CD4-positive, alpha-beta T cell treated with Interleukin-17A for 1 hour (primary cell): ENCODE data around the gene FCGR3B.
A peak's percentile ranks its signal among the peaks of the same experiment; 100 is the strongest.
"Not testable (repeated sequence)": the region's sequence is repeated elsewhere in the genome, so short reads cannot be mapped to it uniquely, and the experiment has no call there.

Experiments
- DNase-seq: peaks from one replicate; pipeline ENCODE4 v3.0.0-alpha.2; 2020

The FCGR3B gene

GRCh38 chr1:161638251-161638993 lies 7.4 kb upstream of the FCGR3B start:
- not testable (repeated sequence) for DNase-seq

DNA sequence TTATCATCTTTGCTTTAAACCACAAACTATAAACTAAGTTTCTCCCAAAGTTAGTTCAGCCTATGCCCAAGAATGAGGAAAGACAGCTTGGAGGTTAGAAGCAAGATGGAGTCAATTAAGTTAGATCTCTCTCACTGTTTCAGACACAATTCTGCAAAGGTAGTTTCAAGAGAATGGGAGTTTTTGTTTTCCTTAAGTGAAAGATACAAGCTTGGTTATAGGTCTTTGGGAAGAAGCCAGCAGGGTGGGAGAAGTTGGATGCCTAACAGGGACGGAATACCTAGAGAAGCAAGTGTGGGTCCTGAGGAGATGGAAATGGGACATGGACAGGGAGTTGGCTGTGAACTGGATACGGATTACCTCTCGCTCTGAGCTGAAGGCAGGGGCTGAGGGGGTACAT lies 6.0 kb upstream of the FCGR3B start:
- not testable (repeated sequence) for DNase-seq

- DNase-seq: peak; percentile 53
These were observed 5.3 kb upstream of the FCGR3B start for GRCh38 chr1:161636189-161636782.

DNA sequence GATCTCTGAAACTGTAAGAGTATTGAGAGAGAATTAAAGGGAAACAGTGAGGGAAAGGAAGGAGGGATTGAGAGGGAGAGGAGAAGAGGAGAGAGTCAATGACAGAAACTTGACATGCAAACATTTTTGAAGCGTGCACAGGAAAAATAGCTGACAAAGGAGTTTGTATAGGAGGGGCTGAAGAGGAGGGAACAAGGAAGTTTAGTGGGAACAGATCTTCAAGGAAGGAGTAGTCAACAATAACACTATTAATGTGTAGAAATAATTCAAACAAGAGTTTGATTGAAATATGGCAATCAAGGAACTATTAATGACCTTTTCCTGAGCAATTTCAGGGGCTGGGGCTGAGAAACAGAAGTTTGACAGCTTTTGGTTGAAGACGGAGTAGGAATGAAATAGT lies 4.0 kb upstream of the FCGR3B start:
- DNase-seq: not testable (repeated sequence)

DNA sequence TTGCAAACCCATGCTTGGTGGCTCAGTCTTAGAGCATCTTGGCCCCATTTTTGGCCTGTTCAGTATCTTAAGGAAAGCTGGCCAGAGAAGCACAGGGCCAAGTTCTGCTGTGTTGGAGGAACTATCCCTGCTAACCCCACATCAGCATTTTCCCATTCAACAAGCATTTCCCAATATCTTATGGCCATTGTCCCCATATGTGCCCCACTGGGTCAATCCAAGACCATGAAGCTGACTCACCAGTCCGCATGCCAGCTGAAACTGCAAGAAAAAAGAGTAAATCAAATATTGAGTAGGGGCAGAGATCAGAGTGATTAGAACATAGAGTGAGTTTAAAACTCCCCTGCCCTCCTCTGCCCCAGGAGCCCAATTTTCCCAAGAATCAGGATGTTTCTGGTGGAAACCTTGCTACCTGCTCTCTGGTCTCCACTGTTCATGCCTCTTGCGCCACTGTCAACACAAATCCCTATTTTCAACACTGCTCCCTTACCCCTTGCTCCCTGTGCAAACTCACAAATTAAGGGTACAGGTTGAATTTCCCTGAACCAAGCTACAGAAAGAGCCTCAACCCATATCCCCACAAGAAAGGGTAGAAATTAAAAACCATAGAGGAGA lies 741 bp downstream of the FCGR3B start:
- DNase-seq: not testable (repeated sequence)

DNA sequence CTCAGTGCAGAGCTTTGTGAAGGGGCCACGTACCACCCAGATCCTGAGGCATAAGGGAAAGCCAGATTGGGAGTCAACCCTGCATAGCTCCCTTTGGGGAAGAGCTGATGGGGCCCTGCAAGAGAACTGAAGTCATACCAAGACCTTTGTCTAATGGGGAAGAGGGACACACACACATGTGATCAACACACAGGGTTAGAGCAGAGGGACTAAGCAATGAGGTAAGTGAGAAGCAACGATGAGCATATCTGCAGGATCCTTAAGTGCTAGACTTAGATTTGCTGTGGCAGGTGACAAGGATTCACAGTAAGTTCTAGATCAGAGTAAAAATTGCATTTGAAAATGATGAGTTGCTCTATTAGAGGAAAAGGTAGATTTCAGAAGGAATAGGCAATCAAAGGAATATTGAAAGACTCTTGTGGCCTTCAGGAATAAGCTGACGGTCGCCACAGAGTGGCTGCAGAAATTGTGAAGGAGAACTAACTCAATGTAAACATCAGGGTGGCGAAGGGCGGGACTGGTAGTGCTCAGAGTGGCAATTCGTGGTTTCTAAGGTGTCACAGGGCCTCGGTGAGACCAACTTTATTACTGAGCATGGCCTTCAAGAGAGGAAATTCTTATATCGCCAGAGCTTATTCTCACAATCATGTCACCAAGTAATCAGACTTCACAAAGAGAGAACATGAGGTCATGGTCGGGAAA lies 4.4 kb downstream of the FCGR3B start:
- peak; percentile 54 for DNase-seq

DNA sequence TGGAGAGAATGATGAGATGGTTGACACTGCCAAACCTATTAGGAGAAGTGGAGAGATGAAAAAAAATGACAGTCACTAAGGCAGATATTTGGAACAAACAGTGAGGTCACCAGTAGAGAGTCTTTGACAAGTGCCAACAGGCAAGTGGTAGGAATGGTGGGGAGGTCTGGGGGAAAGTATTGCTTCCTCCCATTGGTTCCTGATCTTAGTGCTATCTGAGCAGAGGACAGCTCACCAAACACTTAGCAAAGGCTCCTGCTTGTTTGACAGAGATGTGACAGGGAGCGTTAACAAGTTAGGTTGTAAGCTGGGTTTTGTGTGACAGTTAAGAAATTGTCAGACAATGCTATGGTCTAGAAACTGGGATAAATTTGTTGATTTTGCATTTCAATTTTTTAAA lies 6.4 kb downstream of the FCGR3B start:
- DNase-seq: peak; percentile 28

- DNase-seq: peak; percentile 53
These were observed 7.5 kb downstream of the FCGR3B start for GRCh38 chr1:161623401-161624051.

GRCh38 chr1:161622054-161622453 lies 8.9 kb downstream of the FCGR3B start:
- peak; percentile 40 for DNase-seq

DNA sequence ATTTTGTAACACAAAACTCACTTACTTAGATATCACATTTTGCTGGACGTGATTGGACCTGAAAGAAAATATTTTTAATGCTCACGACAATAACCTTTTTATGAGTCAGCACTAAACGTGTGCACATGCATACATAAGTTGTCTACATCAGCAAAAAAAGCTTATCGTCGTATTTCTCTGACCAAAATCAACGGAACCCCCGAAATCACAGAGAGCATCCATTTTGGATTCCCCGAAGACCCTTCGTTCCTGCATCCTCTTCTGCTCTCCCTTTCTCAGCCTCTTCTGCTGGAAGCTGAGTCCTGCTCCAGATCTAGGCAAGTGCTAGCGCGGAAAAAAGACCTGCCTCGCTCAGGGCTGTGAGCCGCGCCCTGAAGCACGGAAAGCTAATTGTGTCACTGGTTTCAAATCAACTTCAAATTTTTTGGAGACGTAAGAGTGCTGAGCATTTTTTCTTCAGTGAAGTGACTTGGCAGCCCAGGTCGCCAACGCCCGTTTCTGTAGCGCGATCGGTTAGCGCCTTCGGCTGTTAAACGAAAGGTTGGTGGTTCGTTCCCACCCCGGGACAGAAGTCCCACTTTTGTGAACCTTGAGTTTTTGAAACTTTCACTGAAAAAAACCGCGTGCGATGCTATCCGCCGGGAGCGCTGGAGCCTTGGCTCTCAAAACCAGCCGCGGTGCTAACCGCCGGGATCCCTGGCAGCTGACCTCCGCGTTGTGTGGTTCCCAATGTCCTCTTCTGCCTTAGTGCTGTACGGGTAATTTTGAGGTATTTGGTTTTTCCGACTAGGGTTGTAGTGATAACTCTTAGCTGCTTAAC lies 9.6 kb downstream of the FCGR3B start:
- DNase-seq: peak; percentile 90

DNA sequence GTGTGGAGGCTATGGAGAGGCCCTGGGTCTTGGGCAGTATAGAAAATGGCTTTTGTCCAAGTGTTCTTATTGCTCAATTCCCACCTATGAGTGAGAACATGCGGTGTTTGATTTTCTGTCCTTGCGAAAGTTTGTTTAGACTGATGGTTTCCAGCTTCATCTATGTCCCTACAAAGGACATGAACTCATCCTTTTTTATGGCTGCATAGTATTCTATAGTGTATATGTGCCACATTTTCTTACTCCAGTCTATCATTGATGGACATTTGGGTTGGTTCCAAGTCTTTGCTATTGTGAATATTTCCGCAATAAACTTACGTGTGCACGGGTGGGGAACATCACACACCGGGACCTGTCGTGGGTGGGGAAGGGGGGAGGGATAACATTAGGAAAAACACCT lies 10.6 kb downstream of the FCGR3B start:
- not testable (repeated sequence) for DNase-seq

DNA sequence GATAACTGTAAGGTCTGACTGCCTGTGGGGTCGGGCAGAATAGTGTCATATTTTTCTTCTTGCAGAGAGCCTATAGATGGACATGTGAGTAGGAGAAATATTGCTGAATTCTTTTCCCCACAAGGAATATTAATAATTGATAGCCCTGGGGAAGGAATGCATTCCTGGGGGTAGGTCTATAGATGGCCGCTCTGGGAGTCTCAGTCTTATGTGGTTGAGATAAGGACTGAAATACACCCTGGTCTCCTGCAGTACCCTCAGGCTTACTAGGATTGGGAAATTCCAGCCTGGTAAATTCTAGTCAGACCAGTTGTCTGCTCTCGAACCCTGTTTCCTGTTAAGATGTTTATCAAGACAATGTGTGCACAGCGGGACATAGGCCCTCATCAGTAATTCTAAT lies 12.5 kb downstream of the FCGR3B start:
- DNase-seq: not testable (repeated sequence)

- DNase-seq: not testable (repeated sequence)
These were observed 14.6 kb downstream of the FCGR3B start for GRCh38 chr1:161616417-161616816.

- DNase-seq: not testable (repeated sequence)
These were observed 17.8 kb downstream of the FCGR3B start for GRCh38 chr1:161613142-161613514.

- peak; percentile 94 for DNase-seq
These were observed 18.4 kb downstream of the FCGR3B start for GRCh38 chr1:161612322-161613141.

DNA sequence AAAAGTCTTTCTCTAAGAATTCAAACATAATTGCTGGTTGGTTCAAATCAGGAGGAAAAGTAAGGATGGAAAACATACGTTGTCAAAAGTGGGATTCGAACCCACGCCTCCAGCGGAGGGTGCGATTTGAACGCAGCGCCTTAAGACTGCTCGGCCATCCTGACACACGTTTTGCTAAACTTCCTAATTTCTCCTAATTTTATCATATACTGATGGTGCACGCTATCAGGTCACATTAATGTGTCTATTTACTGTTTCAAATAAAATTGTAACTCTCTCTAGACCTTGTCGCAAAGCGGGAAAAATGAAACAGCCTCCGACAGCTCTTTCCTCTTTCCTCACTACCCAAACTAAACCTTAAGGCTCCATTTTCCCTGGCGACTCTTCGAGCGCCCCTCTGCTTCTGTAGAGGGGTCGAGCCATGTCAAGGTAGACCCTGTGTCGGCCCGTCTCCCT lies 19.1 kb downstream of the FCGR3B start:
- peak; percentile 51 for DNase-seq

DNA sequence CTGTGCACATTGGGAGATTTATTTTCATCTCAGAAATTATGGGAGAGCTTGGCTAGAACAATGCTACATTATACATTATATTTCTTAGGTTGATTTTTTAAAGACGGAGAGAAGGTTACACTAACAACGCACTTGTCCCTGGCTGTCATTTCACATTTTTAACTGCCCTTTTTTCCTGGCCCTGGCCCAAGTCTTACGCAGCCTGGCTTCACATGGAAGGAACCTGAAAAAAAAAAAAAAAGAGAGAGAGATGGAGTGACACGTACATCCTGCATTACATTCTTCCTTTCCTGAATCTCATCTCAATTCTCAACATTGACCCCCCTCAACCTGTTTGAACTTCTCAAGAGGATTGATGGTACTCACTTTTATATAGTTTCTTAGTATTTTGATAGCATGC lies 20.8 kb downstream of the FCGR3B start:
- not testable (repeated sequence) for DNase-seq

GRCh38 chr1:161606541-161607336 lies 24.2 kb downstream of the FCGR3B start:
- not testable (repeated sequence) for DNase-seq

DNA sequence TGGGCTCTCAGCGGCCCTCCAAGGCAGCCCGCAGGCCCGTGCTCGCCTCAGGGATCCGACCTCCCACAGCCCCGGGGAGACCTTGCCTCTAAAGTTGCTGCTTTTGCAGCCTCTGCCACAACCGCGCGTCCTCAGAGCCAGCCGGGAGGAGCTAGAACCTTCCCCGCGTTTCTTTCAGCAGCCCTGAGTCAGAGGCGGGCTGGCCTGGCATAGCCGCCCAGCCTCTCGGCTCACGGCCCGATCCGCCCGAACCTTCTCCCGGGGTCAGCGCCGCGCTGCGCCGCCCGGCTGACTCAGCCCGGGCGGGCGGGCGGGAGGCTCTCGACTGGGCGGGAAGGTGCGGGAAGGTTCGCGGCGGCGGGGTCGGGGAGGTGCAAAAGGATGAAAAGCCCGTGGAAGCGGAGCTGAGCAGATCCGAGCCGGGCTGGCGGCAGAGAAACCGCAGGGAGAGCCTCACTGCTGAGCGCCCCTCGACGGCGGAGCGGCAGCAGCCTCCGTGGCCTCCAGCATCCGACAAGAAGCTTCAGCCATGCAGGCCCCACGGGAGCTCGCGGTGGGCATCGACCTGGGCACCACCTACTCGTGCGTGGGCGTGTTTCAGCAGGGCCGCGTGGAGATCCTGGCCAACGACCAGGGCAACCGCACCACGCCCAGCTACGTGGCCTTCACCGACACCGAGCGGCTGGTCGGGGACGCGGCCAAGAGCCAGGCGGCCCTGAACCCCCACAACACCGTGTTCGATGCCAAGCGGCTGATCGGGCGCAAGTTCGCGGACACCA lies 25.0 kb downstream of the FCGR3B start:
- not testable (repeated sequence) for DNase-seq
